IgD-negative memory B cell (primary cell): ENCODE results near the gene RPS8. TPM values are rescaled to one million over a fixed set of nuclear protein-coding genes. Genes with fewer than 3 reads are reported as not detected.
"Not testable (repeated sequence)": the region's sequence is repeated elsewhere in the genome, so short reads cannot be mapped to it uniquely, and the experiment has no call there.

ENCODE experiments used
- H3K27ac Mint-ChIP-seq, 3 donors: one replicate each; pipeline ENCODE4 v1.8.0; 2020 to 2022; ENCODE audit warnings: mild to moderate bottlenecking in 3 of 3, mixed read lengths in 3 of 3, moderate library complexity in 1 of 3
- H3K27me3 Mint-ChIP-seq: one replicate; pipeline ENCODE4 v1.8.0; 2021; ENCODE audit warnings: mixed read lengths
- H3K36me3 Mint-ChIP-seq: one replicate; pipeline ENCODE4 v1.8.0; 2020; ENCODE audit warnings: mild to moderate bottlenecking, mixed read lengths
- H3K4me1 Mint-ChIP-seq, 3 donors: one replicate each; pipeline ENCODE4 v1.8.0; 2020 to 2022; ENCODE audit warnings: mixed read lengths in 3 of 3, mild to moderate bottlenecking in 1 of 3
- H3K4me3 Mint-ChIP-seq, 4 donors: one replicate each; pipeline ENCODE4 v1.8.0; 2020 to 2022; ENCODE audit warnings: mild to moderate bottlenecking in 4 of 4, mixed read lengths in 4 of 4, moderate library complexity in 3 of 4
- H3K9me3 Mint-ChIP-seq, 3 donors: one replicate each; pipeline ENCODE4 v1.8.0; 2020 to 2021; ENCODE audit warnings: mixed read lengths in 3 of 3, mild to moderate bottlenecking in 1 of 3
- polyA plus RNA-seq: library from polyadenylated mRNA; unstranded; fragments of 300-500 nt; fragmentation: Illumina TruSeq; gene quantifications from one replicate; pipeline ENCODE4 v1.2.3, GENCODE V29; 2021

The RPS8 gene
- polyA plus RNA-seq, 1 donor from 2014 or later = 1,590 TPM

DNA sequence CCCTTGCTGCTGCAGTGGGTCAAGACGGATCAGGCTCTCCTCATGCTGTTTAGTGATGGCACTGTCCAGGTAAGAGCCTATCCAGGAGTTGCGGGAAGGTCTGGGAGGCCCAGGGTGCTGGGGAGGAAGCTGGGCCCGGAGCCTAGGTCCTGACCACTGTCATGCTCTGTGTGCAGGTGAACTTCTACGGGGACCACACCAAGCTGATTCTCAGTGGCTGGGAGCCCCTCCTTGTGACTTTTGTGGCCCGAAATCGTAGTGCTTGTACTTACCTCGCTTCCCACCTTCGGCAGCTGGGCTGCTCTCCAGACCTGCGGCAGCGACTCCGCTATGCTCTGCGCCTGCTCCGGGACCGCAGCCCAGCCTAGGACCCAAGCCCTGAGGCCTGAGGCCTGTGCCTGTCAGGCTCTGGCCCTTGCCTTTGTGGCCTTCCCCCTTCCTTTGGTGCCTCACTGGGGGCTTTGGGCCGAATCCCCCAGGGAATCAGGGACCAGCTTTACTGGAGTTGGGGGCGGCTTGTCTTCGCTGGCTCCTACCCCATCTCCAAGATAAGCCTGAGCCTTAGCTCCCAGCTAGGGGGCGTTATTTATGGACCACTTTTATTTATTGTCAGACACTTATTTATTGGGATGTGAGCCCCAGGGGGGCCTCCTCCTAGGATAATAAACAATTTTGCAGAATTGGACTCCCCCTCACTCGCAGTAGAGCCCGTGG, 30.1 kb downstream of the RPS8 start:
- peak overlapping the region in 1 of 3 donors; percentile 74 for H3K27ac Mint-ChIP-seq
- H3K36me3 Mint-ChIP-seq = peaks cover 1% of the 10 kb centered on the region
- H3K4me3 Mint-ChIP-seq = peak overlapping the region in 2 of 4 donors; percentile 21 to 61
- no peaks in the 10 kb centered on the region for H3K27me3 Mint-ChIP-seq
- H3K4me1 Mint-ChIP-seq = peaks cover 28 to 48% (median 38%) of the 10 kb centered on the region in 3 donors
- no peaks in the 10 kb centered on the region for H3K9me3 Mint-ChIP-seq

DNA sequence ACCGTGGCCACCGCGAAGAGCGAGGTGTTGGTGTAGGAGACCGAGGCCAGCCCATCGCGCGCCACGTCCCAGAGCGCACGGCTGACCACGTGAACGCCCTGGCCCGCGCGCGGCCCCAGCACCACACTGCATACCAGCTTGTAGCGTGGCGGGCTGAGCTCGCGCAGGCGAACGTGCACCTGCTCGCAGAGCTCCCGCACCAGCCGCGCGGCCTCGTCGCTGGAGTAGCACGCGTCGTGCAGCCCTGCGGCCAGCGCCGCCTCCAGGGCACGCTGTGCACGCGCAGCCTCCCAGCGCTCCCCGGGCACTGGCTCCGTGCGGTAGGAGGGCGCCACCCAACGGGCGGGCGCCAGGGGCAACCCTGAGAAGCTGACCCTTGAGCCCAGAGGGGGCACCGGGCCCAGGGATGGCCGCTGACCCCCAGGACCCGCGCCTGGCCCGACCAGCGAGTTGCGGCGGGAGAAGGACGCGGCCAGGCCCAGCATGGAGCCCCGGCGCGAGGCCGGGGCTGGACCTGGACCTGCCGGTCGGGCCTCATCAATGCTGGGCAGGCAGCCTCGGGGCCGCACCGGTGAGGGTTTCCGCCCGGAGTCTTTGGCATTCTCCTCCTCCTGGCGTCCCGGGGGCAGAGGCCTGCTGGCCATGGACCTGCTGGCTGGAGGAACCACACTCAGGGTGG, 30.8 kb downstream of the RPS8 start:
- Mint-ChIP-seq H3K27me3 (no peaks in the 10 kb centered on the region), H3K27ac (peak overlapping the region in 1 of 3 donors; percentile 99), H3K9me3 (no peaks in the 10 kb centered on the region), H3K36me3 (peaks cover 1% of the 10 kb centered on the region), H3K4me1 (peaks cover 30 to 51% (median 43%) of the 10 kb centered on the region in 3 donors), H3K4me3 (peak overlapping the region in 1 of 4 donors; percentile 92)

DNA sequence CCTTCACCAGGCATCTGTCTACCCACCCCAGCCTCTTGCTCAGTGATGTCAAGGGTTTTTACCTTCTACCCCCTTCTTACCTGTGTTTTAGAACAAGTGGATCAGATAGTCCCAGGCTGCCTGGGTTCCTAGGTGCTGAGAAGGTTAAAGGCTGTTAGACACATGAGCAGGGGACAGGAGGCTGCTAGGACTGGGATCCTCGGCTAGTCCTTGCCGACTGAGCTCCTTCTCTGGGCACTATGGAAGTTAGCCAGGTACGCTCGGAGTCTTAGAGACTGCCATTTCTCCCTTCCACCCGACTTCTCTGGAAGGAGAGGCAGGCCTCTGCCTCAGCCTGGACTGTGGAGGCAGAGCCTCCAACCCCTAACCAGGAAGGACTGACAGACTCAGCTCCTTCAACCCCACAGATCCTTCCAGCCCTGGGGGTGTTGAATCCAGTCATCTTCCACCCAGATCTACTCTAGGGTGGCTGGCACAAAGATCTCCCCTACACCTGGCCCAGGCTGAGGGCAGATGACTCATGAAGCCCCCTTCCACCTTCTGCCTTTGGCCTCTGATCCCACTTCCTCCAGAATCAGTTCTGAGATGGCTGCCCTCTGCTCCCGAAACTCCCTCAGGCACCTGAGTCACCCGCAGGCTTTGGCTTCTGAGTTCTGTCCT, 31.5 kb downstream of the RPS8 start, which contains the start of gene DYNLT4:
DYNLT4 (minus strand) TSS at position 648 of the 660 bp plus-strand sequence. CDS start 683 bp downstream, outside the sequence.
- H3K36me3 Mint-ChIP-seq = peaks cover 1% of the 10 kb centered on the region
- no peaks in the 10 kb centered on the region for H3K9me3 Mint-ChIP-seq
- H3K27me3 Mint-ChIP-seq = no peaks in the 10 kb centered on the region
- peak within 1 kb of the TSS; percentile 64 to 92 (median 81) for H3K4me3 Mint-ChIP-seq
- H3K27ac Mint-ChIP-seq = peak within 1 kb of the TSS; percentile 97 to 99 (median 99)
- H3K4me1 Mint-ChIP-seq = peaks cover 36 to 53% (median 45%) of the 10 kb centered on the region in 3 donors

DNA sequence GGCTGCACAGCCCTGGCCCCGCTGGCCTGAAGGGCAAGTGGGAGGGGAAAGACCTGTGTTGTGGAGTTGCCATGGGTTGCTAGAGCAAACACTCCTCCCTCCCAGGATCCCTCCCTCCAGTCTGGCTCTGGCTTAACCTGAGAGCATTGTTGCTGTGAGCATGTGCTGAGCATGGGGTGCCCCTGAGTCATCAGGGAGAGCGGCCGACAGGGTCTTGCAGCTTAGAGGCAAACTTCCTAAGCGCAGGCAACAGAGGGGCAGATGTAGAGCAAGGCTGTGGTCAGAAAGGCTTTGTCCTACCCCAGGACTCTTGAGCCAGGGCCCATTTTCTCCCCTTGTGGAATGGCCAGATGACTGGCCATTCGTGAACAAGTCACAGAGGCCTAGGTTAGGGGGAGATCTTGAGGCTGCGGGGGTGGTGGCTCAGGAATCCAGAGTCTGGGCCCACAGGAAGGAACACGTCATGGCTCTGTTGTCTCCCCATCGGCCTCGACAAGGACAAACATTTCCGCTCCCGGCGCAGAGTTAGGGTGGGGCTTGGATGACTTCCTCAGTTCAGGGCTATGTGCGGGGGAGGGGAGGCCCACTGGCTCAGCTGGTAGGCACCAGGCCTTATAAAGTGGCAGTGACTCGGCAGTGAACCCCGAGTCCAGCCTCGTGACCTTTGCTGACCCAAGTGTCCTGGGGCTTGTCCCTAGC, 32.2 kb downstream of the RPS8 start:
- H3K9me3 Mint-ChIP-seq = no peaks in the 10 kb centered on the region
- H3K4me1 Mint-ChIP-seq = peaks cover 40 to 48% (median 43%) of the 10 kb centered on the region in 3 donors
- peak overlapping the region; percentile 97 to 99 (median 99) for H3K27ac Mint-ChIP-seq
- no peaks in the 10 kb centered on the region for H3K27me3 Mint-ChIP-seq
- peaks cover 1% of the 10 kb centered on the region for H3K36me3 Mint-ChIP-seq
- H3K4me3 Mint-ChIP-seq = peak overlapping the region; percentile 64 to 92 (median 81)

DNA sequence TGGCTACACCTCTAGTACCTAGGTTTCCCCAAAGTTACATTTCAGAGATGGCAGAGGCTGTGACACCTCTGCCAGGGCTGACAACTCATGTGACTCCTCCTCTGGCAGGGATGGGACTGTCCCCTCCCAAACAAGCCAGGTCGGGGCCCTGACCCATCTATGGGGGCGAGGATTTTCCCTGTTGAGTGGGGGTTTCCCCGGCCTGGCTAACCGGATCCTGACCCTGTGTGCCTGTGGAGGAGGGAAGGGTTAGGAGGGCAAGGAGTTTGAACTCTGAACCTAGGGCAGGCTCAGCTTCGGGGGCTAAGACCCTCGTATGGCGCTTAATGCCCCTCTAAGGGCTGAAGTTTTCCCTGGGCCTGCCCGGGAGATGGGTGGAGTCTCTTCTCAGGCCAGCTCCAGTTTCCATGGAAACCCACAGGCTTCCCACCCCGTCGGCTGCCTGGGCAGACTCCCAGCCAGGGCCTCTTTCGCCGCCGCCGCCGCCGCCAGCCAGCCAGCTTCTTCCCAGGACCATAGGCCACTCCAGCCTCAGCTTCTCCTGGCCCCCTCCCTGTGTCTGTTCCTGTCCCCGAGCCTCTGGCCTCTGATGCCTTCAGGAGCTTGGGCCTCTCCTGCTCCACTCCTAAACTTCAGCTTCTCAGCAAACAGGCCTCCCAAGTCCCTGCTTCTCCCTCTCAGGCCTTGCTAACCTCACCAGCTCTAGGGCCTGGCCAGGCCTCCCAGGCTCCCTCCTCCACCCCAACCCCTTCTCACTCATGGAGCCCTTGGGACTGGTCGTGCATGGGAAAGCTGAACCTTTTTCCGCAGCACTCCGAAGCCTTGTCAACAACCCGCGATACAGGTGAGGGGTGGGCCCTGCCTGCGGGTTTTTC, 33.0 kb downstream of the RPS8 start, which contains the start of gene BTBD19:
BTBD19 (plus strand) TSS at position 461 of the 875 bp plus-strand sequence; CDS start at position 759, 298 bp downstream.
- Mint-ChIP-seq H3K27ac (peak within 1 kb of the TSS; percentile 97 to 99 (median 99)), H3K36me3 (peaks cover 1% of the 10 kb centered on the region), H3K27me3 (no peaks in the 10 kb centered on the region), H3K4me1 (peaks cover 40 to 43% (median 42%) of the 10 kb centered on the region in 3 donors), H3K4me3 (peak within 1 kb of the TSS; percentile 64 to 92 (median 82)), H3K9me3 (no peaks in the 10 kb centered on the region)

DNA sequence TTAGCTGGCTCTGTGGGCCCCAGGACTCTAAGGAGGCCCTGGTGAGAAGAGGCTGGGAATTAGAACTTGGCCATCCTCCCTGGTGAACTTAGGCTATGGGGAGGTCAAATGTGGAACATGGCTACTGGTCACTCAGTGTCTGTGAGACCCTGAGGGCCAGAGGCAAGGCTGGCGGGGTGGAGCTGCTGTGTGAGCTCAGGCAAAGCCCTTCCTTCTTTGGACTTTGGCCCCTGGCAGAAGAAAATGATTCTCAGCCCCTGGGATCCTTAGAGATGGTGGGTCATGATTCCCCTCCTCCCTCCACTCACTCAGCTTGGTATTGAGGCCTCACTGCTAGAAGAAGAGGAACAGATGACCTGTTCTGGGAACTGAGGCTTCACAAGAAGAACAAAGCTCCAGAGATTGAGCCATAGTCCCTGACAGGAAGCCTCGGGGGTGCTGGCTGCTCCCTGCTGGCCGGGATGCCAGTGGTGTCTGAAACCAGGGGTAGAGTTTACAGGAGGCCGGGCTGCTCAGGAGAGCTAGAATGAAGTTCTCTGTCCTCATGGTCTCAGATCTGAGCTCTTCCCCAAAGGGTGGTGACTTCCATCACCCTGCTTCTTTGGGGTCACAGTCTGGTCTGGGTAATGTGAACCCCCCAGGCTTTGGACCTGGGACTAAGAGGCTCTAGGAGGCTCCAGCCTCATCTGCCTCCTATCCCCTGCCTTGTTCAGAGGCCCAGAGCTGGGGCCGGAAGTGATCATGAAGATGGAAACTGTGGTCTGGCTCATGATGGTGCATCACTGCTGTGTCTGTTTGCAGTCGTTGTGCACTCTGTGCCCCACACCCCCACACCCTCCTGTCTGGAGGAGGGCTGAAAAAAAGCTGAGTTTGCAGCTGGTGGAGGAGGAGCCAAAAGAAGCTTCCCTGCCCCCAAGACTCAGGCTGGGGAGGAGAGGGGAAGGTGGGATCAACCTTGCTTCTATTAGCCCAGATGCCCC, 33.9 kb downstream of the RPS8 start:
- Mint-ChIP-seq H3K27me3 (no peaks in the 10 kb centered on the region), H3K9me3 (no peaks in the 10 kb centered on the region), H3K4me3 (peak overlapping the region; percentile 38 to 92 (median 81)), H3K36me3 (peaks cover 1% of the 10 kb centered on the region), H3K4me1 (peaks cover 40 to 43% (median 41%) of the 10 kb centered on the region in 3 donors), H3K27ac (peak overlapping the region; percentile 97 to 99 (median 99))

DNA sequence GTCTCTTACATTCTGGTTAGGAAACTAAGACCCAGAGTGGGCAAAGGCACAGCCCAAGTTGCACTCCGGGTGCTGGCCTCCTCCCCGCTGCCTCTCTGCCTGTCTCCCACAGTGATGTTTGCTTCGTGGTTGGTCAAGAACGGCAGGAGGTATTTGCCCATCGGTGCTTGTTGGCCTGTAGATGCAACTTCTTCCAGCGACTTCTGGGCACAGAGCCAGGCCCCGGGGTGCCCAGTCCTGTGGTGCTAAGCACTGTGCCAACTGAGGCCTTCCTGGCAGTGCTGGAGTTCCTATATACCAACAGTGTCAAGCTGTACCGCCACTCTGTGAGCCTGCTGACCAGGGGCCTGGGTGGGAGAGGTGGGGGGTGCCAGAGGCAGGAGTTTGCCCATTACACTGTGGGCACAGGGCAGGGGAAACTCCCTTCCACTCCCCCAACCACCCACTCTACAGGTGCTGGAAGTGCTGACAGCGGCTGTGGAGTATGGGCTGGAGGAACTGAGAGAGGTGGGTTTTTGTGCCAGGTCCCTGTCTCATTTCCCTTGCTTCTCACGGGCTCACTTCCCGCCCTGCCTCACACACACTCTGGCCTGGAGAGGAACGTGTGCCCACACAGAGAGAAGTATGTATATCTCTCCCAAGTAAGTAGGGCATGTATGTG, 34.9 kb downstream of the RPS8 start:
- H3K4me3 Mint-ChIP-seq = peak overlapping the region in 3 of 4 donors; percentile 39 to 92 (median 87)
- H3K27me3 Mint-ChIP-seq = no peaks in the 10 kb centered on the region
- H3K9me3 Mint-ChIP-seq = no peaks in the 10 kb centered on the region
- H3K27ac Mint-ChIP-seq = peak overlapping the region; percentile 97 to 99 (median 99)
- peaks cover 44 to 47% (median 45%) of the 10 kb centered on the region in 3 donors for H3K4me1 Mint-ChIP-seq
- peaks cover 1% of the 10 kb centered on the region for H3K36me3 Mint-ChIP-seq

DNA sequence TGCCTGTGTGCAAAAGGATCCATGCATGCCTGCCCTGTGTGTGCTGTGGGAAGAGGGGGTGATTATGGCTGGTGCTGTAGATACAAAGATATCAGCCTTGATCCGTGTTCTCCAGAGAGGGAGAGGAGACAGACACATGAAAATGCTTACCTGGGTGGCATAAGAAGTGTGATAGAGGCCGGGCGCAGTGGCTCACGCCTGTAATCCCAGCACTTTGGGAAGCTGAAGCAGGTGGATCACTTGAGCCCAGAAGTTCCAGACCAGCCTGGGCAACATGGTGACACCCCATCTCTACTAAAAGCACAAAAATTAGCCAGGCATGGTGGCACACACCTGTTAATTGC, 35.4 kb downstream of the RPS8 start:
- not testable (repeated sequence) for H3K36me3 Mint-ChIP-seq, H3K27me3 Mint-ChIP-seq, H3K9me3 Mint-ChIP-seq
- peak overlapping the region; percentile 90 to 99 (median 99) for H3K27ac Mint-ChIP-seq
- H3K4me3 Mint-ChIP-seq = peak overlapping the region in 3 of 4 donors; percentile 39 to 92 (median 87)
- peaks cover 45 to 48% (median 46%) of the 10 kb centered on the region in 3 donors for H3K4me1 Mint-ChIP-seq

DNA sequence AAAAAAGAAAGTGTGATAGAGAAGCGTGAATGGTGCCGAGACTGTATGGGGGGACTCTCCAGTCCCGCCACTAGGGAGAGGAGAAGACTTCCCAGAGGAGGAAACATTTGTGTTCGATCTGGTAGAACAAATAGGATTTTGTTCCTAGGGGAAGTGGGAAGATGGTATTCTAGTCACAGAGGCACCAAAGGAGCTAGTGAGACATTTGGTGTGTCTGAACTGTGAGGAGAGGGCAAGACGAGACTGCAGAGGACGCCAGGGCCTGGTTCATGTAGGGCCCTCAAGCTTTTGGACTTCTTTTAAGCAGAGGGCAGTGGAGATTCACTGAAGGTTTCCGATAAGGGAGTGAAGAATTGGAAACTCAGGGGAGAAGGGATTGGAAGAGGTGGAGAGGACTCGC, 35.9 kb downstream of the RPS8 start:
- Mint-ChIP-seq H3K27ac (peak overlapping the region; percentile 90 to 99 (median 99)), H3K9me3 (no peaks in the 10 kb centered on the region), H3K36me3 (peaks cover 1% of the 10 kb centered on the region), H3K4me3 (peak overlapping the region in 3 of 4 donors; percentile 34 to 92 (median 86)), H3K27me3 (no peaks in the 10 kb centered on the region), H3K4me1 (peaks cover 45 to 48% (median 46%) of the 10 kb centered on the region in 3 donors)

DNA sequence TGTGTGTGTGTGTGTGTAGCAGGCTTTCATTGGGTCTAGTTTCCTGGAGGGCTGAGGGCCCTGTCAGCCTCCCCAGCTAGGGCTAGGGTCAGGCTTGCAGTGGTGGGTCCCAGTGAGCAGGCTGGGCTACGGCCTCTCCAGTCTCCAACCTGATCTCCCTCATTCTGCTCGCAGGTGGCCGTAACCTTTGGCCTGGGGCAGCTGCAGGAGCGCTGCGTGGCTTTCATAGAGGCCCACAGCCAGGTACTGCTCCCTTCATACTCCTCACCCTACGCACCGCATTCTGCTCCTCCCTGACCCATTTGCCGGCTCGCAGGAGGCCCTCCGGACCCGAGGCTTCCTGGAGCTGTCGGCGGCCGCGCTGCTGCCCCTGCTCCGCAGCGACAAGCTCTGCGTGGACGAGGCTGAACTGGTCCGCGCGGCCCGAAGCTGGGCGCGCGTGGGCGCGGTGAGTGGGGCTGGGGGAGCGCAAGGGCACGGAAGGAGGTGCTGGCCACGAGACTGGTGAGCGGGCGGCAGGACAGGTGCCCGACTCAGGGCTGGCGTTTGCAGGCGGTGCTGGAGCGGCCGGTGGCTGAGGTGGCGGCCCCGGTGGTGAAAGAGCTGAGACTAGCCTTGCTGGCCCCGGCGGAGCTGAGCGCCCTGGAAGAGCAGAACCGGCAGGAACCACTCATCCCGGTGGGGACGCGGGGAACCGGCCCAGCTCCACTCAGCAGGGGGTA, 37.6 kb downstream of the RPS8 start:
- Mint-ChIP-seq H3K27me3 (no peaks in the 10 kb centered on the region), H3K4me3 (peak overlapping the region in 2 of 4 donors; percentile 70 to 86), H3K27ac (peak overlapping the region in 2 of 3 donors; percentile 31 to 89), H3K4me1 (peaks cover 32 to 39% (median 39%) of the 10 kb centered on the region in 3 donors), H3K9me3 (no peaks in the 10 kb centered on the region), H3K36me3 (no peaks in the 10 kb centered on the region)

DNA sequence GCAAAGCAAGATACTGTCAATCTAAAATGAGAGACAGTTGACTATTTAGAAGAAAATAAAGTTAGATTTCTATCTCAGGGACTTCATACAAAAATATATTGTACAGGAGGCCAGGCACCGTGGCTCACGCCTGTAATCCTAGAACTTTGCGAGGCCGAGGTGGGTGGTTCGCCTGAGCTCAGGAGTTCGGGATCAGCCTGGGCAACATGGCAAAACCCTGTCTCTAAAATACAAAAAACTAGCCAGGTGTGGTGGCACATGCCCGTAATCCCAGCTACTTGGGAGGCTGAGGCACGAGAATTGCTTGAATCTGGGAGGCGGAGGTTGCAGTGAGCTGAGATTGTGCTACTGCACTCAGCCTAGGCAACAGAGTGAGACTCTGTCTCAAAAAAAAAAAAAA, 40.6 kb downstream of the RPS8 start:
- not testable (repeated sequence) for H3K9me3 Mint-ChIP-seq, H3K27me3 Mint-ChIP-seq, H3K27ac Mint-ChIP-seq, H3K36me3 Mint-ChIP-seq, H3K4me3 Mint-ChIP-seq
- peaks cover 25 to 29% (median 26%) of the 10 kb centered on the region in 3 donors for H3K4me1 Mint-ChIP-seq

DNA sequence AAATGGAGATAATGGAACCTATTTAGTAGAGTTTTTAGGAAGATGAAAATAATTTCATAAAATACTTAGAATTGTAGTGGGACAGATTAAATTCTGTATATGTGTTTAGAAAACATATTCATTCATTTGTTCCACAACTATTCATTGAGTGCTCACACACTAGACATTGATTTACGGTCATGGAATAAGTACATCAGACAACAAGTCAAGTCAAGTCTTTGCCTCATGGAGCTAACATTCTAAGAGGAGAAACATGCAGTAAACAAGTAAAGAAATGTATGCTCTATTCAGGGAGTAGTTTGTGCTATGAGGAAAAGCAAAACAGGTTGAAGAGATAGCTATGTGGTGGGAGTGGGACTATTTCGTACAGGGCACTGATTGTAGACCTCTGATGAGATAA, 42.0 kb downstream of the RPS8 start:
- Mint-ChIP-seq H3K4me3 (peak overlapping the region in 2 of 4 donors; percentile 31 to 41), H3K27ac (peak overlapping the region in 1 of 3 donors; percentile 46), H3K9me3 (no peaks in the 10 kb centered on the region), H3K27me3 (no peaks in the 10 kb centered on the region), H3K36me3 (no peaks in the 10 kb centered on the region), H3K4me1 (peaks cover 17 to 22% (median 18%) of the 10 kb centered on the region in 3 donors)
